ENCODE data around the gene CCDC117. TPM values are rescaled to one million over a fixed set of nuclear protein-coding genes. Genes with fewer than 3 reads are reported as not detected.

The CCDC117 gene
- total RNA-seq, 1 donor from 2014 or later: 10.1 TPM

DNA sequence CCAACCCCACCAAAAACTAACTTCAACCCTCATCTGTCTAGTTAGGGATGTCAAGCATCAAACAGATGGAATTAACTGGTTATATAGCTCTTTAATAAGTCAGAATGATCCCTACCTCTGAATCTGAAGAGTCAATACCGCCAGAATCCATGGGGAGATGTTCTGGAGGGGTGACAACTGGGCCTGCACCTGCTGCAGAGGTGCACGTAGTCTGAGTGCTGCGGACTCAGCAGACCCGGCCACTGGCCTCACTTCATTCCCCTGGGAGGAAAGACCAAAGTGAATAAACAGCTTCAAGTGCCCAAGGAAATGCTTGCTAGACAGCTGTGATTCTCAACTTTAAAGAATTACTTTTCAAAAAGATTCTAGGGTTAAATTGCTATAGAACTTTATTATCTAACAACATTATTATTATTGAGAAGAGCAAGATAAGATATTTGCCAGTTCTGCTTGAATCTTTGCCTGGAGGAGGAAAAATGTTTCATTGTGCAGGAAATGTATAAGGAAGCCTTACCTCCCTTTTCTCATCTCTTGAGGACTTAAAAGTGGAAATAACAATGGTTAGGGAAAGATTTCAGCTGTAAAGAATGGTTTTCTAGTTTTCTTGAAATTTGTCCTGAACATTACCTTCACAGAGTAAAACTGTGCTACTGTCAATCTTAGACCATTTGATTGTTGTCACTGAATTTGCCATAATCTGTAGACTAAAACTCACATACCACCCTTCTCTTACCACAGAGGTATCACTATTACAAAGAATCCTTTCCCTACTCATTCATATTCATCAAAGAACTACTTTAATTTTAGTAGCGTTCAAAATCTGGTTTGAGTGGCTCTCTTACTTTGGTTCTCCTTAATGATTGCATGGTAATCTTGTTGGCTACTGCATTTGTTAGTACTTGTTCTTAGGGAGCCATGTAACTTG, 23.7 kb downstream of the CCDC117 start:
- intact Hi-C loops (cut with micrococcal nuclease): no loop called here
- peaks cover 63% of the 10 kb centered on the region for H3K36me3 ChIP-seq
- H3K27me3 ChIP-seq (ENCODE audit: low read depth): no peaks in the 10 kb centered on the region
- peak overlapping the region; percentile 25 for H3K27ac ChIP-seq (replicated peaks)
- H3K4me3 ChIP-seq: no peak overlapping the region
- DNase-seq: no peak
- H3K9me3 ChIP-seq (replicated peaks): no peaks in the 10 kb centered on the region
- peaks cover 83% of the 10 kb centered on the region for H3K4me1 ChIP-seq
- TF ChIP-seq, protein P1, sequence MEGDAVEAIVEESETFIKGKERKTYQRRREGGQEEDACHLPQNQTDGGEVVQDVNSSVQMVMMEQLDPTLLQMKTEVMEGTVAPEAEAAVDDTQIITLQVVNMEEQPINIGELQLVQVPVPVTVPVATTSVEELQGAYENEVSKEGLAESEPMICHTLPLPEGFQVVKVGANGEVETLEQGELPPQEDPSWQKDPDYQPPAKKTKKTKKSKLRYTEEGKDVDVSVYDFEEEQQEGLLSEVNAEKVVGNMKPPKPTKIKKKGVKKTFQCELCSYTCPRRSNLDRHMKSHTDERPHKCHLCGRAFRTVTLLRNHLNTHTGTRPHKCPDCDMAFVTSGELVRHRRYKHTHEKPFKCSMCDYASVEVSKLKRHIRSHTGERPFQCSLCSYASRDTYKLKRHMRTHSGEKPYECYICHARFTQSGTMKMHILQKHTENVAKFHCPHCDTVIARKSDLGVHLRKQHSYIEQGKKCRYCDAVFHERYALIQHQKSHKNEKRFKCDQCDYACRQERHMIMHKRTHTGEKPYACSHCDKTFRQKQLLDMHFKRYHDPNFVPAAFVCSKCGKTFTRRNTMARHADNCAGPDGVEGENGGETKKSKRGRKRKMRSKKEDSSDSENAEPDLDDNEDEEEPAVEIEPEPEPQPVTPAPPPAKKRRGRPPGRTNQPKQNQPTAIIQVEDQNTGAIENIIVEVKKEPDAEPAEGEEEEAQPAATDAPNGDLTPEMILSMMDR (IDR thresholded peaks at IDR 0.05; ENCODE audit: borderline replicate concordance): no peak

DNA sequence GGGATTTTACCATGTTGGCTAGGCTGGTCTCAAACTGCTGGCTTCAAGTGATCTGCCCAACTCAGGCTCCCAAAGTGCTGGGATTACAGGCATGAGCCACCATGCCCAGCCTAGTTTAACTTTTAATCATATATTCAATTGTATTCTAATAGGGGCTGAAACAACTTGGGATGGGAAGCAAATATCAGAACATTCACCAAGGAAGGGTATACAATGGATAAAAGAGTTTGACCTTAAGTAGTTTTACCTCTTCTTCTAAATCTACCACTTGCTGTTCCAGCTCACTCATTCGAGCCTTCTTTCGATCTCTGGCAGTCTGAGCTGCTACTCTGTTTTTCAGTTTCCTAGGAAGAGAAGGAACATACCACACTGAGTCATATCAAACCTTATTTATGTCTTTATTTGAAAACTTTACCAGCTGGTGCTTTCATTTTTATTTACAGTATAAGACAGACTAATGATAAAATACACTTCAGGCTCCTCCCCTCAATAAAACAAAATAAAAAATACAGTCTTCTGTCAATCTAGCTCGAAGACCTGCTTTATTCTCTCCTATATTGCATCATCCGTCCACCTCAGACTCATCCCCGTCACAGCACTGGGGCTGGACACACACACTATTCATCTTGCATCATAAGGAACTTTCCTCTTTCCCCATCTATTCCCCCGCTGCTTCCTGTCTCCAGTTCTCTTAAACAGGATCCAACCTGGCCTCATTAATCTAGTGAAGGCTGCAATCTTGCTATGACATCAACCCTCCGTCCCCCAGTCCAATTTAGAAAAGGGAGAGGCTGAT, 26.5 kb downstream of the CCDC117 start:
- H3K4me1 ChIP-seq: peaks cover 84% of the 10 kb centered on the region
- TF ChIP-seq, protein P1 (IDR thresholded peaks at IDR 0.05; ENCODE audit: borderline replicate concordance): no peak
- H3K27ac ChIP-seq (replicated peaks): peak overlapping the region; percentile 100
- intact Hi-C loops (cut with micrococcal nuclease): no loop called here
- H3K27me3 ChIP-seq (ENCODE audit: low read depth): no peaks in the 10 kb centered on the region
- H3K36me3 ChIP-seq: peaks cover 48% of the 10 kb centered on the region
- no peak for DNase-seq
- peak overlapping the region; percentile 97 for H3K4me3 ChIP-seq
- H3K9me3 ChIP-seq (replicated peaks): no peaks in the 10 kb centered on the region

DNA sequence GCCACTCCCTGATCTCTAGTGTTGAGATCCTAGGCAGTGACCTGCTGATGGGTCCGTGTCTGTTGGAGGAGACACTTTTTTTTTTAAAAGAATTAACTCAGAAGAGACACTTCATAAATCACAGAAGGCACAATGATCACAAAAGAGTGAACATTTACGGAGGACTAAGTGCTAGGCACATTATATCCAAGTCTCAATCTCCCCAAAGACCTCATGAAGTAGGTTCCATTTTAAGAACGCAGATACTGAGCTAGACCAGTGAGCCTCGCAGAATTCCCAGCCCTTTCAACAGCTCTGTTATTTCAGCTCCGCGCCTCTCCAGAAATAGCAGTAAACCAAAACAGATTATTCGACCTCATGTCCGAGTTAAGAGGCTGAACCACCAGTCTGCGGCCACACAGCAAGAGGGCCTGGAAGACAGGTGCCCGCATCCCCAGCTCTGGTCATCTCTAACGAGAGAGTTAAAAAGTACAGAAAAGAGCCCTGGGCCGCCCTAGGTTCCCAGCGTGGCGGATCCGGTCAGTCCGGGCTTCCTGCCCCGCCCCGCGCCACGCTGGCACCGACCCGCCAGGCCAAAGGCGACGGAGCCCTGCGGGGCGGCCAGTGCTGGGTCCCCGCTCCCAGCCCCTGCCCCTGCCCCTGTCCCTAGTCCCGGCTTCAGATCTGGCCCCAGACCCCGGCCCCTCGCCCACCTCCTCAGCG, 27.3 kb downstream of the CCDC117 start:
- TF ChIP-seq, protein P1 (IDR thresholded peaks at IDR 0.05; ENCODE audit: borderline replicate concordance): no peak
- DNase-seq: peak; percentile 80
- Histone ChIP-seq H3K27ac (replicated peaks) (peak overlapping the region; percentile 100), H3K36me3 (peaks cover 40% of the 10 kb centered on the region), H3K4me1 (peaks cover 76% of the 10 kb centered on the region), H3K4me3 (peak overlapping the region; percentile 97), H3K9me3 (replicated peaks) (no peaks in the 10 kb centered on the region), H3K27me3 (ENCODE audit: low read depth) (no peaks in the 10 kb centered on the region)
- intact Hi-C loops (cut with micrococcal nuclease): no loop called here

DNA sequence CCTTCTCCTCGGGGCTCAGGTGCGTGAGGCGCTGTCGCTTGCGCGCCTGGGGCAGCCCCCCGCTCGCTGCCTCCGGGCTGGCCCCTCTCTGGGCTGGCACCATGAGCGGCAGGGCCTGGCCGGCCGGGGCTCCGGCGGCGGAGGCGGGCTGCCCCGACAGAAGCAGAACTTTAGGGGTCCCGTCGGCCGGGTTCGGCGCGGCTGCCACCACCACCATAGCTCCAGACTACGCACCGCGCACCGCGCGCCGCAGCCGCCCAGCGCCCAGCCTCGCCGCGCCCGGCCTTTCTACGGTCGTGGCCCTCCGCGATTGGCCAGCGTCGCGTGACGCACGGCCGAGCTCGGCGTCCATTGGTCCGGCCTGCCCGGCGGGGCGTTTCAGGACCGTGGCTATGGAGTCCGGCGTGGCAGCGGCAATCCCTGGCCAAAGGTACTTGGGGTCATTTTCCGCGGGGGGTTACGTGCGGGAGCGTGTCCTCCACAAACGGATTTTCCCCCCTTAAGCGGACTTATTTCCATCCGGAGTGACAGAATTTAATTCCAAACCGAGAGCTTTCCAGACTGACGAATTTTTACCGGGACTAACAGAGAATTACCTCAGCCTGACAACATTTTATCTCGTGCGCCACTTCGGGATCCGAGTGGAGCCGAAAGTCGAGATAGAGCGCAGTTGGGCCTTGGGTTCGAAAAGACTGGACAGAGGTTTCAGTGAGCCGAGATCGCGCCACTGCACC, 28.0 kb downstream of the CCDC117 start, which contains the start of gene XBP1:
TSS of gene XBP1 (minus strand) at position 262 of the 734 bp plus-strand sequence.
- peak within 1 kb of the TSS; percentile 100 for H3K27ac ChIP-seq (replicated peaks)
- no peaks in the 10 kb centered on the region for H3K9me3 ChIP-seq (replicated peaks)
- peaks cover 33% of the 10 kb centered on the region for H3K36me3 ChIP-seq
- H3K4me3 ChIP-seq: peak within 1 kb of the TSS; percentile 97
- DNase-seq: peak; percentile 94
- intact Hi-C loops (cut with micrococcal nuclease): no loop called here
- TF ChIP-seq, protein P1 (IDR thresholded peaks at IDR 0.05; ENCODE audit: borderline replicate concordance): no peak
- H3K27me3 ChIP-seq (ENCODE audit: low read depth): no peaks in the 10 kb centered on the region
- H3K4me1 ChIP-seq: peaks cover 69% of the 10 kb centered on the region
